Neural cell (in vitro differentiated cells): ENCODE measurements around the gene FETUB. TPM values are rescaled to one million over a fixed set of nuclear protein-coding genes. Genes with fewer than 3 reads are reported as not detected.

Experiments used
- H2AFZ ChIP-seq: fragments of 200-600, 300-800 bp; sonication (generic), shearing (Covaris generic); 2 replicates; pipeline ENCODE4 v1.6.0; 2014; ENCODE audit warnings: low read depth, mild to moderate bottlenecking, antibody characterized with exemption, low read length, moderate library complexity
- H3F3A ChIP-seq: fragments of 200-600 bp; shearing (Covaris generic); 2 replicates; pipeline ENCODE4 v1.6.1; 2016; ENCODE audit warnings: mild to moderate bottlenecking, moderate library complexity, mixed read lengths, antibody characterized with exemption, low read length; ENCODE audit not compliant: insufficient read depth, poor library complexity, severe bottlenecking
- H3K27ac ChIP-seq: fragments of 200-600, 300-800 bp; sonication (generic), shearing (Covaris generic); 2 replicates; pipeline ENCODE4 v1.5.1; 2014; ENCODE audit warnings: mild to moderate bottlenecking, low read length, moderate library complexity
- H3K27me3 ChIP-seq: fragments of 300-800, 200-600 bp; sonication (generic), shearing (Covaris generic); 2 replicates; pipeline ENCODE4 v1.6.0; 2014; ENCODE audit warnings: mild to moderate bottlenecking, low read depth, low read length, moderate library complexity; ENCODE audit not compliant: insufficient read depth
- H3K36me3 ChIP-seq: fragments of 300-800, 200-600 bp; sonication (generic), shearing (Covaris generic); 2 replicates; pipeline ENCODE4 v1.5.1; 2014; ENCODE audit warnings: mild to moderate bottlenecking, antibody characterized with exemption, low read length, moderate library complexity; ENCODE audit not compliant: insufficient read depth
- H3K4me2 ChIP-seq: fragments of 300-800, 200-600 bp; sonication (generic), shearing (Covaris generic); 2 replicates; pipeline ENCODE4 v1.6.0; 2014; ENCODE audit warnings: mild to moderate bottlenecking, low read length
- H3K4me3 ChIP-seq: fragments of 300-800, 200-600 bp; sonication (generic), shearing (Covaris generic); 2 replicates; pipeline ENCODE4 v1.5.1; 2014; ENCODE audit warnings: mild to moderate bottlenecking, low read length, moderate library complexity
- H3K79me2 ChIP-seq: fragments of 200-600 bp; shearing (Covaris generic); replicated peaks from 2 replicates; pipeline ENCODE4 v1.6.0; 2014; ENCODE audit warnings: mild to moderate bottlenecking, low read length, moderate library complexity; ENCODE audit not compliant: insufficient read depth
- H3K9ac ChIP-seq: fragments of 300-800, 200-600 bp; sonication (generic), shearing (Covaris generic); 2 replicates; pipeline ENCODE4 v1.6.1; 2016; ENCODE audit warnings: mild to moderate bottlenecking, low read length, mixed read lengths
- H3K9me2 ChIP-seq: fragments of 200-600 bp; shearing (Covaris generic); 2 replicates; pipeline ENCODE4 v1.6.1; 2016; ENCODE audit warnings: mild to moderate bottlenecking, low read length, mixed read lengths; ENCODE audit not compliant: insufficient read depth
- H3K9me3 ChIP-seq: fragments of 200-600, 300-800 bp; sonication (generic), shearing (Covaris generic); 2 replicates; pipeline ENCODE4 v1.6.1; 2016; ENCODE audit warnings: mild to moderate bottlenecking, mixed run types, low read length, moderate library complexity, mixed read lengths
- H4K20me1 ChIP-seq: fragments of 200-600 bp; shearing (Covaris generic); 2 replicates; pipeline ENCODE4 v1.6.1; 2016; ENCODE audit warnings: mild to moderate bottlenecking, mixed run types; ENCODE audit not compliant: insufficient read depth
- CTCF ChIP-seq: fragments of 450-650 bp; IDR thresholded peaks from 2 replicates; pipeline ENCODE4 v1.5.1; 2014; ENCODE audit warnings: antibody characterized with exemption, mild to moderate bottlenecking, moderate library complexity; ENCODE audit not compliant: poor library complexity, severe bottlenecking
- EP300 ChIP-seq: fragments of 450-650 bp; conservative IDR thresholded peaks from 2 replicates; pipeline ENCODE4 v1.6.1; 2014; ENCODE audit warnings: antibody characterized with exemption, mild to moderate bottlenecking, moderate library complexity; ENCODE audit not compliant: poor library complexity, severe bottlenecking
- EZH2 ChIP-seq: fragments of 200-600, 300-800 bp; shearing (Covaris generic), sonication (generic); IDR thresholded peaks from 2 replicates; pipeline ENCODE4 v1.6.1; 2014; ENCODE audit warnings: antibody characterized with exemption, low read length, borderline replicate concordance, mild to moderate bottlenecking; ENCODE audit not compliant: insufficient read depth, poor library complexity, severe bottlenecking
- MXI1 ChIP-seq: fragments of 450-650 bp; conservative IDR thresholded peaks from 2 replicates; pipeline ENCODE4 v1.6.1; 2014; ENCODE audit warnings: antibody characterized with exemption, mild to moderate bottlenecking; ENCODE audit not compliant: poor library complexity, severe bottlenecking
- POLR2AphosphoS5 ChIP-seq: IDR thresholded peaks from 2 replicates; pipeline ENCODE4 v1.6.1; 2012
- RAD21 ChIP-seq: fragments of 450-650 bp; conservative IDR thresholded peaks from 2 replicates; pipeline ENCODE4 v1.6.1; 2014; ENCODE audit warnings: antibody characterized with exemption, mild to moderate bottlenecking, moderate library complexity
- SMC3 ChIP-seq: fragments of 450-650 bp; conservative IDR thresholded peaks from 2 replicates; pipeline ENCODE4 v1.6.1; 2014; ENCODE audit warnings: antibody characterized with exemption, mild to moderate bottlenecking, moderate library complexity; ENCODE audit not compliant: poor library complexity
- TAF1 ChIP-seq: IDR thresholded peaks from 2 replicates; pipeline ENCODE4 v1.6.1; 2012; ENCODE audit warnings: low read depth
- polyA plus RNA-seq: library from polyadenylated mRNA; depleted of rRNA; stranded (reverse); fragments of >200 nt; gene quantifications from 2 replicates; pipeline ENCODE4 v1.2.3, GENCODE V29; 2014
- TF ChIP-seq, protein P1 (sequence below): IDR thresholded peaks from 2 replicates; pipeline ENCODE4 v1.6.1; 2012; ENCODE audit warnings: borderline replicate concordance

Gene FETUB
- polyA plus RNA-seq, 1 donor from 2014 or later: not detected

- no peak overlapping the region for H3K27ac ChIP-seq
- TF ChIP-seq CTCF: no peak
- TF ChIP-seq, protein P1, sequence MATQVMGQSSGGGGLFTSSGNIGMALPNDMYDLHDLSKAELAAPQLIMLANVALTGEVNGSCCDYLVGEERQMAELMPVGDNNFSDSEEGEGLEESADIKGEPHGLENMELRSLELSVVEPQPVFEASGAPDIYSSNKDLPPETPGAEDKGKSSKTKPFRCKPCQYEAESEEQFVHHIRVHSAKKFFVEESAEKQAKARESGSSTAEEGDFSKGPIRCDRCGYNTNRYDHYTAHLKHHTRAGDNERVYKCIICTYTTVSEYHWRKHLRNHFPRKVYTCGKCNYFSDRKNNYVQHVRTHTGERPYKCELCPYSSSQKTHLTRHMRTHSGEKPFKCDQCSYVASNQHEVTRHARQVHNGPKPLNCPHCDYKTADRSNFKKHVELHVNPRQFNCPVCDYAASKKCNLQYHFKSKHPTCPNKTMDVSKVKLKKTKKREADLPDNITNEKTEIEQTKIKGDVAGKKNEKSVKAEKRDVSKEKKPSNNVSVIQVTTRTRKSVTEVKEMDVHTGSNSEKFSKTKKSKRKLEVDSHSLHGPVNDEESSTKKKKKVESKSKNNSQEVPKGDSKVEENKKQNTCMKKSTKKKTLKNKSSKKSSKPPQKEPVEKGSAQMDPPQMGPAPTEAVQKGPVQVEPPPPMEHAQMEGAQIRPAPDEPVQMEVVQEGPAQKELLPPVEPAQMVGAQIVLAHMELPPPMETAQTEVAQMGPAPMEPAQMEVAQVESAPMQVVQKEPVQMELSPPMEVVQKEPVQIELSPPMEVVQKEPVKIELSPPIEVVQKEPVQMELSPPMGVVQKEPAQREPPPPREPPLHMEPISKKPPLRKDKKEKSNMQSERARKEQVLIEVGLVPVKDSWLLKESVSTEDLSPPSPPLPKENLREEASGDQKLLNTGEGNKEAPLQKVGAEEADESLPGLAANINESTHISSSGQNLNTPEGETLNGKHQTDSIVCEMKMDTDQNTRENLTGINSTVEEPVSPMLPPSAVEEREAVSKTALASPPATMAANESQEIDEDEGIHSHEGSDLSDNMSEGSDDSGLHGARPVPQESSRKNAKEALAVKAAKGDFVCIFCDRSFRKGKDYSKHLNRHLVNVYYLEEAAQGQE: no peak
- no peak for TF ChIP-seq RAD21
- TF ChIP-seq EP300: no peak
- no peak for TF ChIP-seq MXI1
- TF ChIP-seq SMC3: no peak
- TF ChIP-seq POLR2AphosphoS5: no peak
- no peak for TF ChIP-seq TAF1
- TF ChIP-seq EZH2: no peak
- no peaks in the 10 kb centered on the region for H3K36me3 ChIP-seq
These were observed 13.8 kb upstream of the FETUB start for GRCh38 chr3:186626254-186626847.

DNA sequence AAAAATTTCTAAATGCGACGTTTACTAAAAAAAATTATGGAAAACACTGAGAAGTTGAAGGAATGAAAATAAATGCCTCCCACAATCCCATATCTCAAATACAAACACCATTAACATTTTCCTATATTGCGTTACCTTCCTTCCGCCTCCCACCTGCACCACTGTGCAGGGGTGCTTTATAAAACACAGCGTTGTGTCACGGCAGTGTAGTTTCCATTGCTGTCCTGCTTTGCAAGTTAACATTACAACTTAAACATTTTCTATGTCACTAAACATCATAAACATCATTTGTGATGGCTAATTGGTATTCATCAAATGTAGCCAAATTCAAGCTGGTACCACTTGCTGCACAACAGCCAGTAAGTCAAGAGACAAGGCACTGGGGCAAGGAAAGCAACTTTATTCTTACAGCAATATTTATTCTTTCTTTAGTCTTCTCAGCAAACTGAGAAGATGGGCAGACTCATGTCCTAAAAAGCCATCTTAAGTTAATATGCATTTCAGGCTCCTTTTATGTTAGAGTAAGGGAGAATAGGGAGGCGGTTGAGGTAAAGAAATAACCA is 12.3 kb upstream of the FETUB start:
- Histone ChIP-seq H3K9me3 (no peaks in the 10 kb centered on the region), H3K27me3 (no peaks in the 10 kb centered on the region), H3K9me2 (no peaks in the 10 kb centered on the region), H3K9ac (no peak overlapping the region), H3K36me3 (no peaks in the 10 kb centered on the region), H4K20me1 (no peaks in the 10 kb centered on the region), H3K4me2 (no peak overlapping the region), H3F3A (no peaks in the 10 kb centered on the region), H3K79me2 (no peaks in the 10 kb centered on the region), H2AFZ (no peak overlapping the region), H3K4me3 (no peak overlapping the region), H3K27ac (no peak overlapping the region)
- no peak for TF ChIP-seq EZH2
- TF ChIP-seq RAD21: no peak
- no peak for TF ChIP-seq POLR2AphosphoS5
- TF ChIP-seq TAF1: no peak
- TF ChIP-seq CTCF: no peak
- no peak for TF ChIP-seq EP300
- TF ChIP-seq, protein P1: no peak
- TF ChIP-seq SMC3: no peak
- TF ChIP-seq MXI1: no peak

More at GRCh38 chr3:186626254-186626847, 13.8 kb upstream of the FETUB start:
- H3F3A ChIP-seq: no peaks in the 10 kb centered on the region
- H3K4me2 ChIP-seq: no peak overlapping the region
- H3K79me2 ChIP-seq: no peaks in the 10 kb centered on the region
- H2AFZ ChIP-seq: no peak overlapping the region
- no peak overlapping the region for H3K9ac ChIP-seq
- H3K4me3 ChIP-seq: no peak overlapping the region
- H3K9me3 ChIP-seq: no peaks in the 10 kb centered on the region
- H4K20me1 ChIP-seq: no peaks in the 10 kb centered on the region
- no peaks in the 10 kb centered on the region for H3K27me3 ChIP-seq
- no peaks in the 10 kb centered on the region for H3K9me2 ChIP-seq
